GM18505 (cell line): ENCODE measurements around the gene GPATCH3.
"Not testable (repeated sequence)": the region's sequence is repeated elsewhere in the genome, so short reads cannot be mapped to it uniquely, and the experiment has no call there.

Experiments
- ATAC-seq: cut with Tn5 transposase; IDR thresholded peaks from one replicate; pipeline ENCODE4 v1.9.1; 2021; ENCODE audit not compliant: unreplicated experiment
- POLR2A ChIP-seq: IDR thresholded peaks from 4 replicates; pipeline ENCODE4 v1.6.1; 2011; ENCODE audit warnings: borderline replicate concordance; ENCODE audit not compliant: insufficient read depth, insufficient read length; ENCODE audit errors: extremely low read depth

The GPATCH3 gene, protein sequence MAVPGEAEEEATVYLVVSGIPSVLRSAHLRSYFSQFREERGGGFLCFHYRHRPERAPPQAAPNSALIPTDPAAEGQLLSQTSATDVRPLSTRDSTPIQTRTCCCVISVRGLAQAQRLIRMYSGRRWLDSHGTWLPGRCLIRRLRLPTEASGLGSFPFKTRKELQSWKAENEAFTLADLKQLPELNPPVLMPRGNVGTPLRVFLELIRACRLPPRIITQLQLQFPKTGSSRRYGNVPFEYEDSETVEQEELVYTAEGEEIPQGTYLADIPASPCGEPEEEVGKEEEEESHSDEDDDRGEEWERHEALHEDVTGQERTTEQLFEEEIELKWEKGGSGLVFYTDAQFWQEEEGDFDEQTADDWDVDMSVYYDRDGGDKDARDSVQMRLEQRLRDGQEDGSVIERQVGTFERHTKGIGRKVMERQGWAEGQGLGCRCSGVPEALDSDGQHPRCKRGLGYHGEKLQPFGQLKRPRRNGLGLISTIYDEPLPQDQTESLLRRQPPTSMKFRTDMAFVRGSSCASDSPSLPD

GRCh38 chr1:26900001-26900814 lies at the start of gene GPATCH3:
GPATCH3 (minus strand) TSS chr1:26900467; CDS start chr1:26900442, 25 bp downstream.
- TF ChIP-seq POLR2A, result peak; percentile 96
- ATAC-seq, result no peak

- TF ChIP-seq POLR2A, result no peak
- no peak for ATAC-seq
Measured at GRCh38 chr1:26949926-26950319, 49.7 kb upstream of the GPATCH3 start.

DNA sequence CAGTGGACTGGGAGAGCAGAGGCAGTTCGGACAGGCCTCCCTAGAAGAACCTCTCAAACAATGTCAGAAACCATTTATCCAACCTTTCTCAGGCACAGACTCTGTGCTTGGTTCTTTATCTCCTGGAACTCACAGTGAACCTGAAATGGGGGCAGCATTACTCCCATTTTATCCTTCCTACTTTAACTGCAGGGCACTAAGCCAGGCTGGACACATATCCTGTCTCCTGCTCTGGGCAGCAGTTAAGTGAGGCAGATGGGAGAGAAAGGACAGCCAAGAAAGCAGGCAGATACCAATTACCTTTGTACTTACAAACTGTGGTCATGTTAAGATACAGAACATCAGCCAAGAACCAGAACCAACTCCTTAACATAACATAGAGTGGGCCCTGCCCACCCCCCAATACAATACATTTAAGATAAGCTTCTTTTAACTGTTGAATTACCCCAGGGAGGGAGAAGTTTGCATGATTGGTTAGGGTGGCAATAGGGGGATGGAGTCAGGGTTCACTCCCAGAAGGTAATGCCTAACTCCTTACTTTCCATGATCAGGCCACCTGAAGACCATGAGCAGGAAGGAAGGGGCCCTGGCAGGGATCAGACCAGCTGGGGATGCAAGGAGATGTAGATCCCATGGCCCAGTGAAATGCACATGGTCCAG lies 49.1 kb upstream of the GPATCH3 start:
- no peak for ATAC-seq
- no peak for TF ChIP-seq POLR2A

DNA sequence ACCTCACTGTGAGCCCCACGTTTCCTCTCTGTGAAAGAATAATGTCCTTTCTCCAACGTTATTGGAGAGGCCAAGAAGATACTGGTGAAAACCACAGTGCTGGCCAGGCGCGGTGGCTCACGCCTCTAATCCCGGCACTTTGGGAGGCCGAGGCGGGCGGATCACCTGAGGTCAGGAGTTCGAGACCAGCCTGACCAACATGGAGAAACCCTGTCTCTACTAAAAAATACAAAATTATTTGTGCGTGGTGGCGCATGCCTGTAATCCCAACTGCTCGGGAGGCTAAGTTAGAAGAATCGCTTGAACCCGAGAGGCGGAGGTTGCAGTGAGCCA lies 48.4 kb upstream of the GPATCH3 start:
- ATAC-seq, result not testable (repeated sequence)

DNA sequence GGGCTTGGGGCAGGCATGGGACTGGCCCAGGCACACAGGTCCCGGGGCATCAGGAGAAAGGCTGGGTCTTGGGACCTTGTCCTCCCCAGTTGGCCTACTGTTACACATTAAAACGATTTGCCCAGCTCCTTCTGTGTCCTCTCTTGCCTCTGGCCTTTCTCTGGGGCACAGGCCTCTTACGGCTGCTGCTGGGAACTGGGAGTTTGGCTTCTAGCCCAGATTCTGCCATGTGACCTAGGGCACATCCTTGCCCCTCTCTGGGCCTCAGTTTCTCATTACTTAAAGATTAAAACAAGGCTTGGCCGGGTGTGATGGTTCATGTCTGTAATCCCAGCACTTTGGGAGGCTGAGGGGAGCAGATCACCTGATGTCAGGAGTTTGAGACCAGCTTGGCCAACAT lies 46.0 kb upstream of the GPATCH3 start:
- no peak for TF ChIP-seq POLR2A
- no peak for ATAC-seq

- no peak for ATAC-seq
- TF ChIP-seq POLR2A, result no peak
Measured at GRCh38 chr1:26945728-26946127, 45.5 kb upstream of the GPATCH3 start.

DNA sequence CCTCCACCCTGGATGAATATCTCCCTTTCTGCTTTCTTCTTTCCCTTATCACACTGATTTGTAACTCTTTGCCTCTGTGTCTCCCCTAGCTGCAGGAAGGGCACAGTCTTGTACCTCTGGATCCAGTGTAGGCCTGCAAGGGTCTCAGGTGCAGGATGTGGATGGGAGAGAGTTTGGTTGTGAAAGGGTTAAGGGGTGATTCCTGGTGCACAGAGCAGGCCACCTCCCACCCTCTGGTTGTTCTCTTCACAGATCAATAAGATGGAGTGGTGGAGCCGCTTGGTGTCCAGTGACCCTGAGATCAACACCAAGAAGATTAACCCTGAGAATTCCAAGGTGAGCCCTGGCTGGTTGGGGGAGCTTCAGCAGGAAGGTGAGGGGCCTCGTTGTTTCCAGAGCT lies 44.9 kb upstream of the GPATCH3 start:
- ATAC-seq, result no peak
- no peak for TF ChIP-seq POLR2A

DNA sequence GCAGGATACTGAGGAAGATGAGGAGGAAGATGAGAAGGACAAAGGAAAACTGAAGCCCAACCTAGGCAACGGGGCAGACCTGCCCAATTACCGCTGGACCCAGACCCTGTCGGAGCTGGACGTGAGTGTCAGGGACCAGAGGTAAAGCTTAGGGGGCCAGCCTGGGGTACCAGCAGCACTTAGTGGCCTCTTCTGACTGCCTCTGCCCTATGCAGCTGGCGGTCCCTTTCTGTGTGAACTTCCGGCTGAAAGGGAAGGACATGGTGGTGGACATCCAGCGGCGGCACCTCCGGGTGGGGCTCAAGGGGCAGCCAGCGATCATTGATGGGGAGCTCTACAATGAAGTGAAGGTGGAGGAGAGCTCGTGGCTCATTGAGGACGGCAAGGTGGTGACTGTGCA lies 42.4 kb upstream of the GPATCH3 start:
- no peak for ATAC-seq
- TF ChIP-seq POLR2A, result no peak

- TF ChIP-seq POLR2A, result no peak
- no peak for ATAC-seq
Measured at GRCh38 chr1:26941311-26941710, 41.0 kb upstream of the GPATCH3 start.

DNA sequence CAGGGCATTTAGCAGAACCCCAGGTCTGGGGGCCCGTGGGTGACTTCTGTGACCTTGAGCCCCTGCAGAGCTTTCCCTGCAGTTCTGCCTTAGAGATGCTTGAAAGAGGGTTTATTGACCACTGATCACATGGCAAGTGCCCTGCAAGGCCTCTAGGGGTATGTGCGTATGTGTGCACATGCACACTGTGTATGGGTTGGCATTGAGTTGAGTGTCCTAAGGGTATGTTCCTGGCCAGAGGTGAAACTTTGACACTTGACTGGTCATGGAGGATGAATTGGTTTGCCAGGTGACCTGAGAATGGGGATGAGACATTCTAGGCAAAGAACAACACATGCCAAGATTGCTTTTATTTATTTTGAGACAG lies 38.4 kb upstream of the GPATCH3 start:
- TF ChIP-seq POLR2A, result no peak

DNA sequence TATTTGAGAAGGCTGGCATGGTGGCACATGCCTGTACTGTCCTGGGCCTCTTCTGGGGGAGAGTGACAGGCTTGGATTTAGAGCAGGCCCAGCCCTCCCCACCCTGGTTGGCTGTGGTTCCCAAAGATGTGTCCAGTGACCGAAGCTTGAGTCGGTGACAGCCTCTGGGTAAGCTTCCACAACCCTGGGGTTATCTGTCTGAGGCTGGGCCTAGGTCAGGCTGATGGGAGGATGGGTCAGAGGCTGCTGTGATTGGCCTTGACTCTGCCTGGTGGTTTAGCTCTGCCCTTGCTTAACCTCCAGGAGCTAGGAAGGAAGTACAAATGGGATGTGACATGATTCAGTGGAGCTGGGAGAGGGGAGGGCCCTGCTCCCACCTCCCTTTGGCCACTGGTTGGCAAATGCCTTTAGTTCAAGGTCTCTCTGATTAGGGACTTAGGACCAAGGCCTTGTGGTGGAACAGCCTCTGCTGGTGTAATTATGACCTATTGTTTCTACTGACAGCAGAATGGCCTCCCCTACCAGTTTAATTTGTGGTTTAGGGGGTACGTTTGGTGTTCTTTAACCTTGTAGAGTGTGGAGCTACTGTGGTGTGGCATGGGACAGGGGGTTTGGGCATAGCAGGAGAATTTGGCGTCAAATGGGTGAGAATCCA lies 37.9 kb upstream of the GPATCH3 start:
- TF ChIP-seq POLR2A, result no peak
- ATAC-seq, result no peak

More for the DNA sequence above, 38.4 kb upstream of the GPATCH3 start:
- no peak for ATAC-seq

- ATAC-seq, result no peak
- TF ChIP-seq POLR2A, result no peak
Measured at GRCh38 chr1:26936823-26937222, 36.6 kb upstream of the GPATCH3 start.

- no peak for TF ChIP-seq POLR2A
- ATAC-seq, result no peak
Measured at GRCh38 chr1:26932531-26932930, 32.3 kb upstream of the GPATCH3 start.

- no peak for TF ChIP-seq POLR2A
- ATAC-seq, result no peak
Measured at GRCh38 chr1:26923711-26924110, 23.4 kb upstream of the GPATCH3 start.

DNA sequence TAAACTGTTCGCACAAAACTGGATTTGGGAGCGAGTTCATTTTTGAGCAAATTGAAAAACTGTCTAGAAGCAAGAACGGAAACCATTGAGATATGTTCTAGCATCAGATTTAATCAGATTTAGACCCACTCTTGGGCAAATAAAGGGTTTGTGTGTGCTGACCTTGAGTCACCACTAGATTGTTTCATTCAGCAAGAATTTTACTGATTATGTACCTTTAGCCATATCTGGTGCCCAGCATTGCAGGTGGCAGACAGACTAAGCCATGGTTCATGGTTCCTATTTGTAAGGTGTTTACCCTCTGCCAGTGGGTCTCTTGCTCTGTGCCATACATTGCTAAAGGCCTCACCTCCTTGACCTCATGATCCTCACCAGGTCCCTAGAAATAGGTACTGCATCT lies 22.6 kb upstream of the GPATCH3 start:
- no peak for ATAC-seq
- no peak for TF ChIP-seq POLR2A
